Hepatocyte (in vitro differentiated cells): ENCODE data around the gene FAM210B.

ENCODE experiments used
- EZH2 ChIP-seq: fragments of 200-600 bp; sonication (generic); IDR thresholded peaks from 2 replicates; pipeline ENCODE4 v1.6.1; 2016; ENCODE audit warnings: antibody characterized with exemption, mild to moderate bottlenecking, borderline replicate concordance
- TF ChIP-seq, protein P1 (sequence below): fragments of 200-600 bp; sonication (generic); IDR thresholded peaks from 2 replicates; pipeline ENCODE4 v1.5.1; 2016; ENCODE audit warnings: antibody characterized with exemption, mild to moderate bottlenecking; ENCODE audit not compliant: poor library complexity

DNA sequence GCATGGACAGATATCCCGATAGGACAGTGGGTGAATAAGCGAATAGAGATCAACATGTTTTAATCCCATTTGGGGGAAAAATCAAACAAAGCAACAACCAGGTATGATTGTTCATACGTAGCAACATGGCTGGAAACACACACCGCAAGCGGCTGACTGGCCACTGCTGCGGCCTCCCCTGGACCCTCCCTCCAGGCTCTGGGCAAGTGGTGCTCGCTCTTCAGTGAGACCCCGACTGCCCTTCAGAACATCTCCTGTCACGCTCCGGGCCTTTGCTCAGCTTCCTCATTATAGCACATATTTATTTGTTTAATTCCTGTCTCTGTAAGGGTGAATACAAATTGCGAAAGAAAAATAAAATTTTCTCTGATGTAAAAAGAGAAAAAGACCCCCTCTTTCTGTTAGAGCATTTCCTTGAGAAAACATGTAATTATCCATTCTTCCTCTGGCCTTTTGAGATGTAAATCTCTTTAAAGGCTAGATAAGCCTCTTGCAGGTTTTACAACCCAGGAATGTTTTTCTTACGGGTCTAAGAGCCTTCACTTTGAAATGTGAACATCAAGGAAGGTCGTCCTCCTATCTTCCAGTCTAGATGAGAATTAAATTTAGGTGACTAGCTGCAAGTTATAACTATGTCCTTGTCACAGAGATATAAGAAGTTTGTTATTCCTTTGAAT is 11.0 kb upstream of the FAM210B start:
- TF ChIP-seq, protein P1, sequence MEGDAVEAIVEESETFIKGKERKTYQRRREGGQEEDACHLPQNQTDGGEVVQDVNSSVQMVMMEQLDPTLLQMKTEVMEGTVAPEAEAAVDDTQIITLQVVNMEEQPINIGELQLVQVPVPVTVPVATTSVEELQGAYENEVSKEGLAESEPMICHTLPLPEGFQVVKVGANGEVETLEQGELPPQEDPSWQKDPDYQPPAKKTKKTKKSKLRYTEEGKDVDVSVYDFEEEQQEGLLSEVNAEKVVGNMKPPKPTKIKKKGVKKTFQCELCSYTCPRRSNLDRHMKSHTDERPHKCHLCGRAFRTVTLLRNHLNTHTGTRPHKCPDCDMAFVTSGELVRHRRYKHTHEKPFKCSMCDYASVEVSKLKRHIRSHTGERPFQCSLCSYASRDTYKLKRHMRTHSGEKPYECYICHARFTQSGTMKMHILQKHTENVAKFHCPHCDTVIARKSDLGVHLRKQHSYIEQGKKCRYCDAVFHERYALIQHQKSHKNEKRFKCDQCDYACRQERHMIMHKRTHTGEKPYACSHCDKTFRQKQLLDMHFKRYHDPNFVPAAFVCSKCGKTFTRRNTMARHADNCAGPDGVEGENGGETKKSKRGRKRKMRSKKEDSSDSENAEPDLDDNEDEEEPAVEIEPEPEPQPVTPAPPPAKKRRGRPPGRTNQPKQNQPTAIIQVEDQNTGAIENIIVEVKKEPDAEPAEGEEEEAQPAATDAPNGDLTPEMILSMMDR, result no peak
- no peak for TF ChIP-seq EZH2
